Pancreas (tissue), 10 donors: ENCODE data around the gene NIN. TPM values are rescaled to one million over a fixed set of nuclear protein-coding genes. Genes with fewer than 3 reads are reported as not detected.

Experiments
- ATAC-seq, 4 donors: fragments of 200-7000 bp; cut with Tn5 transposase; one replicate each; pipeline versions ENCODE4 v1.8.0 to v1.9.1; 2020; ENCODE audit warnings: mild to moderate bottlenecking in 4 of 4, moderate library complexity in 4 of 4
- DNase-seq, 6 donors: peaks; one replicate each; pipeline ENCODE4 v3.0.0-alpha.2; 2020
- FAIRE-seq: peaks from 2 replicates; lab custom pipeline; 2012; peaks lifted over from hg19 to GRCh38; lab: Jason Lieb, UNC
- H3K27ac ChIP-seq, 4 donors: fragments of 200-600 bp; sonication (generic); 1 replicate in 3 of 4; 2 replicates in 1 of 4; pipeline versions ENCODE4 v1.5.0 to v1.8.0; 2020
- H3K27me3 ChIP-seq, 4 donors: fragments of 200-600 bp; one replicate each; pipeline ENCODE4 v1.8.0; 2021
- H3K36me3 ChIP-seq, 3 donors: fragments of 200-600 bp; sonication (generic) in 1 of 3; one replicate each; pipeline versions ENCODE4 v1.5.0 to v1.8.0; 2020 to 2021
- H3K4me1 ChIP-seq, 3 donors: fragments of 200-600 bp; one replicate each; pipeline ENCODE4 v1.8.0; 2021
- H3K4me3 ChIP-seq, 4 donors: fragments of 200-600 bp; sonication (generic) in 2 of 4; one replicate each; pipeline versions ENCODE4 v1.5.0 to v1.8.0; 2020 to 2021
- H3K9me3 ChIP-seq, 4 donors: fragments of 200-600 bp; one replicate each; pipeline ENCODE4 v1.8.0; 2021
- CTCF ChIP-seq, 4 donors: fragments of 200-600 bp; sonication (generic) in 3 of 4; IDR thresholded peaks; one replicate each; pipeline versions ENCODE4 v1.5.0 to v1.8.0; 2021; ENCODE audit warnings: antibody characterized with exemption in 4 of 4
- WGBS, 2 donors: extraction: QIAGEN DNeasy Blood & Tissue Kit; methylation state at CpG; one replicate each; pipeline ENCODE4 v1.1.7; 2013; 5-methylcytosine and 5-hydroxymethylcytosine counted together
- intact Hi-C, 3 donors: fragments of 100-400 bp; cut with DNase I; formaldehyde crosslinking; loops; one replicate each; pipeline versions ENCODE4 v1.11.1 to v1.14.2; 2022
- polyA plus RNA-seq, 2 donors: library from polyadenylated mRNA; stranded (reverse); fragments of 200-250 nt; gene quantifications; one replicate each; pipeline ENCODE4 v1.2.3, GENCODE V29; 2013
- total RNA-seq, 6 donors: library from RNA; stranded (reverse); fragmentation: NEBNext Ultra II Directional in 4 of 6; extraction: Animal tissue kit (Norgen Biotek cat#: 25700) in 4 of 6; gene quantifications; one replicate each; pipeline versions ENCODE4 v1.2.1 to v1.2.4, GENCODE V29; 2021 to 2023
- donor health status: healthy with polysubstance abuse.
- donor health status: DM: no; HTN: no; CAD: no; lungs with moderate emphysema.
- donor health status: DM: no; HTN: no; CAD: no.
- donor health status: control.
- donor health status: control.
- donor health status: Bipolar disorder and iron deficiency.
- donor health status: DM: yes; HTN: yes; CAD: no.
- donor health status: DM: no; HTN: no; CAD: no.
- donor health status: DM: no; HTN: no; CAD: no.
- donor health status: DM: yes; HTN: yes; CAD: no.

Gene NIN
- total and polyA plus RNA-seq, 8 donors, result 3.1 to 17.9 (median 8.5) TPM

GRCh38 chr14:50785457-50786063 lies 45.4 kb downstream of the NIN start:
- no peaks in the 10 kb centered on the region for H3K9me3 ChIP-seq
- H3K36me3 ChIP-seq, result no peaks in the 10 kb centered on the region
- intact Hi-C loops, result loop anchor here in 1 of 3 donors (10.0 kb wide), 1 partner anchor 49 kb away; the partner anchor contains the start of gene NIN
- ATAC-seq (no peak), DNase-seq (no peak), FAIRE-seq (no peak)
- no peak overlapping the region for H3K27ac ChIP-seq
- 74 to 75% methylated on average over 8 of the region's 8 CpGs for WGBS, 2 donors
- no peak for TF ChIP-seq CTCF (IDR thresholded peaks at IDR 0.05)
- no peak overlapping the region for H3K4me3 ChIP-seq
- no peaks in the 10 kb centered on the region for H3K27me3 ChIP-seq
- peaks cover 0 to 4% (median 0%) of the 10 kb centered on the region in 3 donors for H3K4me1 ChIP-seq

GRCh38 chr14:50784683-50785456 lies 46.1 kb downstream of the NIN start:
- WGBS, 2 donors, result 84 to 85% methylated on average over 16 of the region's 16 CpGs
- H3K27ac ChIP-seq, result no peak overlapping the region
- no peaks in the 10 kb centered on the region for H3K36me3 ChIP-seq
- ATAC-seq (no peak), DNase-seq (no peak), FAIRE-seq (no peak)
- H3K9me3 ChIP-seq, result no peaks in the 10 kb centered on the region
- peaks cover 0 to 4% (median 0%) of the 10 kb centered on the region in 3 donors for H3K4me1 ChIP-seq
- TF ChIP-seq CTCF (IDR thresholded peaks at IDR 0.05), result no peak
- H3K27me3 ChIP-seq, result no peaks in the 10 kb centered on the region
- no peak overlapping the region for H3K4me3 ChIP-seq
- intact Hi-C loops, result loop anchor here in 1 of 3 donors (10.0 kb wide), 1 partner anchor 50 kb away; the partner anchor contains the start of gene NIN

- Histone ChIP-seq H3K27ac (no peak overlapping the region), H3K9me3 (no peaks in the 10 kb centered on the region), H3K4me3 (no peak overlapping the region), H3K27me3 (no peaks in the 10 kb centered on the region), H3K36me3 (no peaks in the 10 kb centered on the region), H3K4me1 (peaks cover 0 to 4% (median 0%) of the 10 kb centered on the region in 3 donors)
- no peak for TF ChIP-seq CTCF (IDR thresholded peaks at IDR 0.05)
- no peak for FAIRE-seq
- no peak for DNase-seq
- no peak for ATAC-seq
- intact Hi-C loops, result loop anchor here in 1 of 3 donors (10.0 kb wide), 1 partner anchor 51 kb away; the partner anchor contains the start of gene NIN
- WGBS, 2 donors, result 73 to 91% methylated on average over 2 of the region's 2 CpGs
These were observed 47.4 kb downstream of the NIN start for GRCh38 chr14:50783563-50783962.

GRCh38 chr14:50780393-50780792 lies 50.6 kb downstream of the NIN start:
- no peak for FAIRE-seq
- Histone ChIP-seq H3K4me1 (peaks cover 7 to 15% (median 12%) of the 10 kb centered on the region in 3 donors), H3K9me3 (no peaks in the 10 kb centered on the region), H3K4me3 (no peak overlapping the region), H3K27me3 (no peaks in the 10 kb centered on the region), H3K36me3 (no peaks in the 10 kb centered on the region), H3K27ac (no peak overlapping the region)
- intact Hi-C loops, result loop anchor here in 1 of 3 donors (10.0 kb wide), 1 partner anchor 54 kb away; the partner anchor contains the start of gene NIN
- no peak for DNase-seq
- no peak for TF ChIP-seq CTCF (IDR thresholded peaks at IDR 0.05)
- WGBS, 2 donors, result 83 to 94% methylated on average over 4 of the region's 4 CpGs
- no peak for ATAC-seq
